HG02885 (cell line): ENCODE measurements around the gene GPALPP1.
"Not testable (repeated sequence)": the region's sequence is repeated elsewhere in the genome, so short reads cannot be mapped to it uniquely, and the experiment has no call there.

ENCODE experiments used
- ATAC-seq: cut with Tn5 transposase; IDR thresholded peaks from one replicate; pipeline ENCODE4 v1.9.1; 2021; ENCODE audit warnings: mild to moderate bottlenecking; ENCODE audit not compliant: unreplicated experiment, poor library complexity

GPALPP1 gene, protein sequence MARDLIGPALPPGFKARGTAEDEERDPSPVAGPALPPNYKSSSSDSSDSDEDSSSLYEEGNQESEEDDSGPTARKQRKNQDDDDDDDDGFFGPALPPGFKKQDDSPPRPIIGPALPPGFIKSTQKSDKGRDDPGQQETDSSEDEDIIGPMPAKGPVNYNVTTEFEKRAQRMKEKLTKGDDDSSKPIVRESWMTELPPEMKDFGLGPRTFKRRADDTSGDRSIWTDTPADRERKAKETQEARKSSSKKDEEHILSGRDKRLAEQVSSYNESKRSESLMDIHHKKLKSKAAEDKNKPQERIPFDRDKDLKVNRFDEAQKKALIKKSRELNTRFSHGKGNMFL

DNA sequence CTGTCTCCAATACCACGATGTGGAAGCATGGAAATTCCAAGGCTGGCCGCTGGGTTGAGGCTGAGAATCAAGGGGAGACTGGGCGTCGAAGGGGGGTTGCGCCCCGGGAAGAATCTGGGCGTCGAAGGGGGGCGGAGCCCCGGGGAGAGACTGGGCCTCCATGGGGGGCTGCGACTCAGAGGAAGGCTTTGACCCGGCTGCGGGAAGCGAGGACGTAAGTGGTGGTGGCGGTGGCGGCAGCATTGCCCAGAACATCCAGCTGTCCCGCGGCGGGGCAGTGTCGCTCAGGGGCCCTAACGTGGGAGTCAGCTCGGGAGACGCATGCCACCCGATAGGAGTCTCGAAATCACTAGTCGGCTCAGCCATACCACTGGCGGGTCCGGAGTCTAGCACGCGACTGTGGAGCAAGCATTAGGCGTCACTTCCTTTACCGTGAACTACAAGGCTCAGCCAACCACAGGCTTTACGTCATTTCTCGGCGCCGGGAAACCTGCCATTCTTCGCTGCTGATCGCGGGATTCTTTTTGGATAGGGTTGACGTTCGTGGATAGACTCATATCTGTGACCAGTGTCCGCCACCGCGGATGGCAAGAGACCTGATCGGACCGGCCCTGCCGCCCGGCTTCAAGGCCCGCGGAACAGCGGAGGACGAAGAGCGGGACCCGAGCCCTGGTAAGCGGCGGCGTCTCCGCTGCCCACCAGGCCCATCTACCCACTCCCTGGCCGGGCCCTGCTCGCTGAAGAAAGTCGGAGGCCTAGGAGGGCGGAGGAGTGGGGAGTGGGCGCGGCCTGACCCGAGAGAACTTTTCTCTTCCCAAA, at the start of gene GPALPP1, which contains the start of gene NUFIP1:
Gene GPALPP1, plus strand, starts transcription at position 468 of the 819 bp plus-strand sequence. Its CDS starts 117 bp downstream, at position 585.
Gene NUFIP1, minus strand, starts transcription at position 401 of the 819 bp plus-strand sequence. Its CDS starts 35 bp downstream, at position 366.
- ATAC-seq: peak; percentile 99

DNA sequence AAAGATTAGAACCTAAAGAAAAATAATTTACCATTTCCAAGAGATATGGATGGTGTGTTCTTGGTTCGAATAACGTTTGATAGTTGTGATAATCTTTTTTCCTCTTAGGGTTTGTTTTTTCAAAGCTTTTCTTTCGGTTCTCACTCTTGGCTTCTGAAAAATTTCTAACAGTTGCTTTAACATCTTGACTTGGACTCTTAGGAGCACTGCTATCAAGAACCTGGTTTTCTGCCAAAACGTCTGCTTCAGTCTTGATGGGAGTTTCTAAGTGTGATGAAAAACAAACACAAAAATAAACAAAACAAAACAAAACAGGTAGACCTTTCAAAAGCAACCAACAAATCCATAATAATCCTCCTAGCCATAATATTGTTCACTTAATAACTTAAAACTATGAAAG, 45.9 kb upstream of the GPALPP1 start:
- not testable (repeated sequence) for ATAC-seq

DNA sequence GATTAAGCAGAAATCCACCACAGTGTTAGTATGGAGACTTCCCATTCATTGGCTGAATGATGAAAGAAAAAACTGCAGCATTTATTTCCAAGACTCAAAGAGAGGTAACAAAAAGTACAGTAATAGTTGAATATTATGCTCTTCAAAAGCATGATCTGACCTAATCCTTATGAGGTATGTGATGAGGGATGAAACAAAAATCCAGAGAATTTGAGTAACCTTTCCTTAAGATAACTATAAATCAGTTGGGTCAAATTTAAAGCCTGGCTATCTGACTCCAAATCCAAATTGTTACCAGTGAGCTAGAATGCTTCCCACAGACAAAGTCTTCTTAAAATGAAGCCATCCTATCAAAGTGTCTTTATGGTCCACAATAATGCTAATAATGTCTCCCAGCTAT, 38.2 kb upstream of the GPALPP1 start:
- ATAC-seq: no peak

DNA sequence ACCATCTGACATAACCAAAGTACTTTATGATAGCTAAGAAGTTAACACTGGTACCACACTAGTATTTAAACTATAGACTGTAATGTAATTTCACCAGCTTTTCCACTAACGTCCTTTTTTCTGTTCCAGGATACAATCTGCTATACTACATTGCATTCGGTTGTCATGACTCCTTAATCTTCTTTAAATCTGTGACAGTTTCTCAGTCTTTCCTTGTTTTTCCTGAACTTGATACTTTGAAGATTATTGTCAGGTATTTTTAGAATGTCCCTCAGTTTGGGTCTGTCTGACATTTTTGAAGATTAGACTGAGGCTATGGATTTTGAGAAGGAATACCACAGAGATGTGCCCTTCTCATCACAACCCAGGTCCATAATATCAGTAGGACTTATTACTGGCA, 36.7 kb upstream of the GPALPP1 start:
- ATAC-seq: no peak

DNA sequence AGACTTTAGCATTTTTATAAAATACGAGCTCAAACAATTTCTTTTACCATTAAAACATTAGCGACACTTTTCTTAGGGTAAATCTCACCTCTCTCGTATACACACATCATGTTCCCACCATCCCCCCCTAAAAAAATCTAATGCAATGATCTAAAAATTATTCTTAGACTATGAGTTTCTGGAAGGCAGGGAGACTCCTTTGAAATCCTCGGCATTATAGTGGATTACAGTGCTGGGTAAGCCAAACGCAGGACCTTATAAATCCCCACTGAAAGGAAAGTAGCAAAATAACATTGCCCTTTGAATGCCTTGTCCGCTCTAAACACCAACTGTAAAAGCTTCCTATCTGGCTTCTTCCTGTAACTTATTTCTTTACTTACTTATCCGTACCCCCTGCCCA, 35.1 kb upstream of the GPALPP1 start:
- no peak for ATAC-seq

- no peak for ATAC-seq
Measured at GRCh38 chr13:44955406-44955805, 33.9 kb upstream of the GPALPP1 start.

- ATAC-seq: no peak
Measured at GRCh38 chr13:44961997-44962396, 27.3 kb upstream of the GPALPP1 start.

DNA sequence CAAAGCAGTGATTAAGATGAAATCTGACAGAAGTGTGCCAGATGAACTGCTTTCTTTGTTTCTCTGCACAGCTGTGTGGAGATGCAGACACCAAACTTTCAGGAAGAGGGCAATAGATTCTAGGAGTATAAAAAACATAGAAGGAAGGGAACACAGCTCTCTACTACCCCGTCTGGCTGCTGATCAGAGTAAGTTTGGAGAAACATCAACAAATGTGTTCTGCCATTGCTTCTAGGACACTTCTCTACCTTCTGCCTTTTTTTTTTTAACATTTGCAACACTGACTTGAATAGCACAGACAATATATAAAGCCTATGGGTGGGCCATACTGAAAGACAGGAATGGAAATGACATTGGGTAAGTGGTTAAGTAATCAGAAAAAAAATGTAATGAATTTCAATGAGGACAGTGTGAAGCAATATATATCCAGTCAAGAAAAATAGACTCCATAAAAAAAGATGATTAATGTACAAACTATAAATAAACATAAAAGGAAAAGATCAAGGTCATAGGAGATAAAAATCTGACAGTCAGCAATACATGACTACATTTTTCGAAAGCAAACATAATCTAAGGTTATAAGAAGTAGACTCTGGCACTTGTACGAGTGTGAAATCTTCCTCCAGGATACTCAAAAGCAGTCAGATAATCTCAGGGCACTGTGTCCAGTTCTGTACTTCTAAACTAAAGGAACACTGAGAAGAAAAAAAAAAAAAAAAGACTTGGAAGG, 21.5 kb upstream of the GPALPP1 start:
- ATAC-seq: no peak

GRCh38 chr13:44968434-44968815, 20.9 kb upstream of the GPALPP1 start:
- no peak for ATAC-seq

DNA sequence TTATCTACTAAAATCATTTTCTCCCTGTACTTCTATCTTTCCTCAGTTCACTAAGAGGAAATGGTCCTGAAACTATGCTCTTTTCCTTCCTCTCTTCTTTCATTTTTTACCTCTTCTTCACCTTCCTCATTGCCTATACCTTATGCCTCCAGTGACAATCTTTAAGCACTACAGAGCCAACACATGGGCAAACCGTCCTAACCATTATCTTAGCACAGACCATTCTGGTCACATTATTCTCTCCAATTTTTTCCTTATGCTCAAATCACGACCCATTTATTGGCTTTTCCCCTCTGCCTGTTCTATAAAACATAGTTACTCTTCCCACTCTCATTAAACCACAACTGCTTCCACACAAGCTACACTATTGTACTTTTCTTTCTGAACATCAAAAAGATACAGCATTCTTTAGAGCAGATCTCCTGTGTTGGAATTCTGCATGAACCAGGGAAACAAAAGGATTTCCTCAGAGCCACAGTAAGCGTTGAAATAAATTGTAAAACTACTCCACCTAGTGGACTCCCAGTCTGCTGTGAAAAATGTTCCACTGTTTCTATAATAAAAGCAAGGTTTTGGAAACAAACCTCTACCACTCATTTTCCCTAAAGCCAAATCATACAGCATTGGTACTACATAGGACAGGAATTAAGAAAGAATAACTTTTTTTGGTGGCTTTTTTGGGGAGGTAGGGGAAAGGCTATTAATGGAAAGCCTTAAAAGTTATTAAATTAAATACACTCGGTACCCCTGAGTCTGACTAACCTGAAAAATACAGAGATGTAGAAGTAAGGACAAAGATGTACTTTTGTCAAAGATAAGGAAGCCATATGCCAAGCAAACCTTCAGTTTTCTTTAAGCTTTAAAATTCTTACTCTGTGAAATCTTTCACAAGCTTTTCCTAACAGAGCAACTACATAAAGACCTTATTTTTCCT, 19.5 kb upstream of the GPALPP1 start:
- ATAC-seq: no peak

DNA sequence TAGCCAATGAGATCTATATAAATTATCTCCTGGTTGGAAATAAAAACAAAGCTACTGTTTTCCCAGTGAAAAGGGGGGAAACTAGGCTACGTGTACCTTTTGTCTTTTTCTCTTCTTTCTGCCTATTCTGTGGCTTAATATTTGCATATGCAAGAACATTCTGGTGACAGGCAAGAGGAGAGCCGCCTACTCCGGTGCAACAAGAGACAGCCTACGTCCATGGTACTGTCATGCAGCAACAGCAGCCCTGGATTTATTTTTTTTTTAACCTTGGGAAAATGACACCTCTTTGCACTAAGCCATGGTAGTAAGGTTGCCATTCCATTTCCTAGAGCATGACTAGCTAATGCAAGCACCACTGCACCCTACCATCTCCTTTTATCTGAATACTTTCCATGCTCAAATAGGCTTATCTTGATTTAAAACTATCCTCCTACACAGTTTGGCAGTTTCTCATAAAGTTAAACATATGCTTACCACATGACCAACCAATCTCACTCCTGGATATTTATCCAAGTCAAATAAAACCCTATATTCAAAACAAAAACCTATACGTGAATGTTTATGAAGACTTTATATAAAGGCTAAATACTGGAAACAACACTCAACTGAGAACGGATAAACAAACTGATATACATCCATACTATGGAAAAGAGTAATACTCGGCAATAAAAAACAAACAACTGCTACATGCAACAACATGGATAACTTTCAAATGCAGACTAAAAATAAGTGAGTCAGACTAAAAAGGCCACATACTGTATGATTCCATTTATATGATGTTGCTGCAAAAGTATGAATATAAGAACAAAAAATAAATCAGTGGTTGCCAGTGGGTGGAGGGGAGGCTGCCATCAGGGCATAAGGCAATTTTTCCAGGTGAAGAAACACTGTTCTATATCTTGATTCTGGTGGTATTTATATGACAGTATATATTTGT, 17.4 kb upstream of the GPALPP1 start:
- no peak for ATAC-seq

GRCh38 chr13:44972956-44973581, 16.3 kb upstream of the GPALPP1 start:
- ATAC-seq: no peak

- peak; percentile 52 for ATAC-seq
Measured at GRCh38 chr13:44974056-44974793, 15.1 kb upstream of the GPALPP1 start.

- ATAC-seq: no peak
Measured at GRCh38 chr13:44976196-44976595, 13.1 kb upstream of the GPALPP1 start.

- ATAC-seq: no peak
Measured at GRCh38 chr13:44976949-44977583, 12.3 kb upstream of the GPALPP1 start.

DNA sequence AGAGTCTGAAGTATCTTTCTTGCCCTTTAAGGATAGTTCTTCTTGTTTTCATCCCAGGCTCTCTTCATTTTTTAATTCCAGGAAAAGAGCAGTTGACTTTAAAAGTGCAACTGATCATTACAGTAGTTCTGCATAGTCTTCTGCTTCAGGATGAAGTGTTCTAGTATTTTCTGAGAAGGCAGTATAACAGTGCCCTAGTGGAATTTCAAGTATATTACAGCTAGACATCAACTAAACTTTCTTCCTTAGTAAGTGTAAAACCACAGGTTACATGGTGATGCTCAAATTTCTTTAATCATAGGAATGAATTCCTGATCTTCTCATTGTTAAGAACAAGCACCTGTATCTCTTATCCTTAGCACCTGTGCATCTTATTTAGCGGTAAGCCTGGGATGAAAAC, 11.0 kb upstream of the GPALPP1 start:
- ATAC-seq: no peak

DNA sequence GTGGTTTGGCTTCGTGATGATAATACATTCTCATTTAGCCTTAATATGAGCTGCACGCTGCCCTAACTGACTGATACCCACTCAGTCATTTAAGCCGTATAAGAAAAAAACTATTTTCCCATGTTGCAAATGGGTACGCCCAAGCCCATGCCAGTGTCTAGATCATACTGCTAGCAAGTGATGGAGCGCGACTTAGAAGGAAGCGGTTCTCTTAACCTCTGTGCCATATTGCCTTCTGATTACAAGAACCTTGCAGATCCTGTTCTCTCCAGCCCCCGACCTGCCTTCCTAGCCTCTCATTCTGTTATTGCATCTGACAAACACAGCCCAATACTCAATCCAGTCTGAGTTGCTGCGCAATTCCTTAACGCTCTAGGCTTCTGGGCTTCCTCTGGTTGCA, 603 bp downstream of the GPALPP1 start:
- ATAC-seq: no peak
